HFFc6 (cell line): ENCODE data around the gene GDAP1L1. TPM values are rescaled to one million over a fixed set of nuclear protein-coding genes. Genes with fewer than 3 reads are reported as not detected.

Experiments
- DNase-seq: peaks from one replicate; pipeline ENCODE4 v3.0.0-alpha.2; 2018
- H3K27ac Mint-ChIP-seq: 2 replicates; pipeline ENCODE4 v1.8.0; 2020; ENCODE audit warnings: mild to moderate bottlenecking, mixed read lengths
- H3K27me3 Mint-ChIP-seq: 2 replicates; pipeline ENCODE4 v1.8.0; 2021; ENCODE audit warnings: mild to moderate bottlenecking, moderate library complexity, mixed read lengths; ENCODE audit not compliant: insufficient read depth
- H3K36me3 Mint-ChIP-seq: 2 replicates; pipeline ENCODE4 v1.8.0; 2021; ENCODE audit warnings: low read depth, mixed read lengths
- H3K4me1 Mint-ChIP-seq: 2 replicates; pipeline ENCODE4 v1.8.0; 2020; ENCODE audit warnings: low read depth, mixed read lengths
- H3K4me3 Mint-ChIP-seq: 2 replicates; pipeline ENCODE4 v1.8.0; 2020; ENCODE audit warnings: mild to moderate bottlenecking, moderate library complexity, mixed read lengths
- H3K9me3 Mint-ChIP-seq: 2 replicates; pipeline ENCODE4 v1.8.0; 2020; ENCODE audit warnings: mild to moderate bottlenecking, mixed read lengths
- CTCF ChIP-seq: fragments of 200-600 bp; sonication (generic); IDR thresholded peaks from 2 replicates; pipeline ENCODE4 v1.5.0; 2021; ENCODE audit warnings: antibody characterized with exemption, mild to moderate bottlenecking
- long read RNA-seq: library from polyadenylated mRNA; unstranded; transcript quantifications from one replicate; pipeline ENCODE4 v2.0.0, GENCODE V29; 2019
- total RNA-seq, 6 experiments: library from RNA; stranded (reverse); fragmentation: NEBNext Ultra II Directional; extraction: Animal tissue kit (Norgen Biotek cat#: 25700); gene quantifications; 2 replicates in 1 of 6; 3 replicates in 5 of 6; pipeline ENCODE4 v1.2.3, GENCODE V29; 2021

The GDAP1L1 gene
- total RNA-seq = not detected
- long read RNA-seq = 0 reads

DNA sequence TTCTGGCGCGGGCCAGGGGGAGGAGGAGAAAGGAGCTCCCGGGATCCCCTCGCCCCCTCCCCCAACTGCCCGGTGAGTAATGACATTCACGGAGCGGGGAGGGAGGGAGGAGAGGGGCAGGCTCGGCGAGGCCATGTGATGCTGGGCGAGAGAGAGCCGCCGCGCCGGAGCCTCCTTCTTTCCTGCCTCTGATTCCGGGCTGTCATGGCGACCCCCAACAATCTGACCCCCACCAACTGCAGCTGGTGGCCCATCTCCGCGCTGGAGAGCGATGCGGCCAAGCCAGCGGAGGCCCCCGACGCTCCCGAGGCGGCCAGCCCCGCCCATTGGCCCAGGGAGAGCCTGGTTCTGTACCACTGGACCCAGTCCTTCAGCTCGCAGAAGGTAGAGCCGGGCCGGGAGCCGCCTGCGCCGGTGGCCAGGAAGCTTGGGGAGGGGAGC is at the start of gene GDAP1L1:
GDAP1L1 (plus strand) TSS at position 178 of the 441 bp plus-strand sequence; CDS start at position 205, 27 bp downstream.
- no peak for TF ChIP-seq CTCF
- H3K4me3 Mint-ChIP-seq = no peak within 1 kb of the TSS
- no peaks in the 10 kb centered on the region for H3K36me3 Mint-ChIP-seq
- no peaks in the 10 kb centered on the region for H3K4me1 Mint-ChIP-seq
- no peak within 1 kb of the TSS for H3K27ac Mint-ChIP-seq
- peaks cover 33% of the 10 kb centered on the region for H3K27me3 Mint-ChIP-seq
- no peaks in the 10 kb centered on the region for H3K9me3 Mint-ChIP-seq
- no peak for DNase-seq

DNA sequence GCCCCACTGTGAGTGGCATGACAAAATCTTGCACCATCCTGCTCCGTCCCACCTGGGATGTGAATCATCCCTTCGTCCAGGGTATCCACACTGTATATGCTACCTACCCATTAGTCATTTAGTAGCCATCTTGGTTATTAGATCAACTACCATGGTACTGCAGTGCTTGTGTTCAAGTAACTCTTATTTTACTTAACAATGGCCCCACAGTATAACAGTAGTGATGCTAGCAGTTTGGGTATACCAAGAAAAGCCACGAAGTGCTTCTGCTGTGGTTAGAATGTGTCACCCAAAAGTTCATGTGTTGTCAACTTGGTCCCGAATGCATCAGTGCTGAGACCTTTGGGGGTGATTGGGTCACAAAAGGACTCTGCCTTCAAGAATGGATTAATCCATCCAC is 48.2 kb upstream of the GDAP1L1 start:
- Mint-ChIP-seq H3K4me1 (peaks cover 52% of the 10 kb centered on the region), H3K27ac (peak overlapping the region; percentile 45; the same call in 1 of the 2 replicates), H3K36me3 (peaks cover 56% of the 10 kb centered on the region), H3K27me3 (no peaks in the 10 kb centered on the region; the same call in 1 of the 2 replicates), H3K9me3 (no peaks in the 10 kb centered on the region; the same call in 1 of the 2 replicates), H3K4me3 (no peak overlapping the region)
- TF ChIP-seq CTCF = no peak
- no peak for DNase-seq

DNA sequence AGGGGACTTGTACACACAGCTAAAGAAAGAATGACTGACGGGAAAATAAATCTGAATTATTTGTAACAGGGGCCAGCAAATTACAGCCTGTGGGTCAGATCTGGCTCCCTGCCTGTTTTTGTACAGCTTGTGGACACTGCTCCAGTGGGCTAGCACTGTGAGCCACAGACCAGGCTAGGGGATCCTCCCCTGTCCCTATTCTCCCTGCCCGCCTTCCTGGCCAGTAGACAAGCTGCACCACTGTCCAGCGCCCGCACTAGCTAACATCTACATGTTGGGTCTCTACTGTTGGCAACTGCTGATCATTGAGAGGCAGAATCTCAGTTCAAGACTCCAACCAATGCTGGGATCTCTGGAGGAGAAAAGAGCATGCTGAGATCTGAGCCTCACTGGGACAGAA is 47.2 kb upstream of the GDAP1L1 start:
- Mint-ChIP-seq H3K27ac (peak overlapping the region; percentile 68), H3K27me3 (no peaks in the 10 kb centered on the region; the same call in 1 of the 2 replicates), H3K36me3 (peaks cover 58% of the 10 kb centered on the region), H3K9me3 (no peaks in the 10 kb centered on the region; the same call in 1 of the 2 replicates), H3K4me3 (no peak overlapping the region), H3K4me1 (peaks cover 62% of the 10 kb centered on the region)
- no peak for TF ChIP-seq CTCF
- no peak for DNase-seq

- H3K27me3 Mint-ChIP-seq = no peaks in the 10 kb centered on the region; the same call in 1 of the 2 replicates
- H3K9me3 Mint-ChIP-seq = no peaks in the 10 kb centered on the region; the same call in 1 of the 2 replicates
- DNase-seq = peak; percentile 9
- H3K36me3 Mint-ChIP-seq = peaks cover 62% of the 10 kb centered on the region
- peak overlapping the region; percentile 68 for H3K27ac Mint-ChIP-seq
- no peak for TF ChIP-seq CTCF
- peak overlapping the region; percentile 3; the same call in 1 of the 2 replicates for H3K4me3 Mint-ChIP-seq
- peaks cover 67% of the 10 kb centered on the region for H3K4me1 Mint-ChIP-seq
These were observed 46.7 kb upstream of the GDAP1L1 start for GRCh38 chr20:44200371-44200770.

GRCh38 chr20:44200983-44201382 is 46.1 kb upstream of the GDAP1L1 start:
- H3K36me3 Mint-ChIP-seq = peaks cover 65% of the 10 kb centered on the region
- H3K27me3 Mint-ChIP-seq = no peaks in the 10 kb centered on the region; the same call in 1 of the 2 replicates
- H3K4me3 Mint-ChIP-seq = no peak overlapping the region
- no peak for TF ChIP-seq CTCF
- peaks cover 71% of the 10 kb centered on the region for H3K4me1 Mint-ChIP-seq
- no peak for DNase-seq
- no peaks in the 10 kb centered on the region; the same call in 1 of the 2 replicates for H3K9me3 Mint-ChIP-seq
- H3K27ac Mint-ChIP-seq = peak overlapping the region; percentile 68
